ENCODE measurements around the gene RXRA.
"Not testable (repeated sequence)": the region's sequence is repeated elsewhere in the genome, so short reads cannot be mapped to it uniquely, and the experiment has no call there.

RXRA gene

GRCh38 chr9:134293031-134293521 is 33.2 kb upstream of the RXRA start:
- no peak for DNase-seq (ENCODE audit: low read depth, low spot score)
- no peak overlapping the region for H3K27ac ChIP-seq

GRCh38 chr9:134293611-134294152 is 32.6 kb upstream of the RXRA start:
- H3K27ac ChIP-seq: no peak overlapping the region

GRCh38 chr9:134294153-134295071 is 31.8 kb upstream of the RXRA start:
- H3K27ac ChIP-seq: no peak overlapping the region
- no peak for DNase-seq (ENCODE audit: low read depth, low spot score)

More at GRCh38 chr9:134293611-134294152, 32.6 kb upstream of the RXRA start:
- DNase-seq (ENCODE audit: low read depth, low spot score): no peak

GRCh38 chr9:134295101-134295745 is 31.0 kb upstream of the RXRA start:
- DNase-seq (ENCODE audit: low read depth, low spot score): no peak
- H3K27ac ChIP-seq: no peak overlapping the region

GRCh38 chr9:134295746-134296250 is 30.5 kb upstream of the RXRA start:
- H3K27ac ChIP-seq: no peak overlapping the region
- DNase-seq (ENCODE audit: low read depth, low spot score): no peak

GRCh38 chr9:134296301-134297082 is 29.8 kb upstream of the RXRA start:
- H3K27ac ChIP-seq: no peak overlapping the region
- DNase-seq (ENCODE audit: low read depth, low spot score): no peak

- H3K27ac ChIP-seq: no peak overlapping the region
- no peak for DNase-seq (ENCODE audit: low read depth, low spot score)
These were observed 29.2 kb upstream of the RXRA start for GRCh38 chr9:134297083-134297410.

GRCh38 chr9:134297576-134297975 is 28.7 kb upstream of the RXRA start:
- no peak for DNase-seq (ENCODE audit: low read depth, low spot score)
- no peak overlapping the region for H3K27ac ChIP-seq

- DNase-seq (ENCODE audit: low read depth, low spot score): no peak
These were observed 28.3 kb upstream of the RXRA start for GRCh38 chr9:134298000-134298399.

GRCh38 chr9:134299068-134299467 is 27.2 kb upstream of the RXRA start:
- no peak for DNase-seq (ENCODE audit: low read depth, low spot score)
- no peak overlapping the region for H3K27ac ChIP-seq

More at GRCh38 chr9:134298000-134298399, 28.3 kb upstream of the RXRA start:
- H3K27ac ChIP-seq: no peak overlapping the region

- H3K27ac ChIP-seq: no peak overlapping the region
- DNase-seq (ENCODE audit: low read depth, low spot score): no peak
These were observed 26.4 kb upstream of the RXRA start for GRCh38 chr9:134299883-134300282.

- no peak for DNase-seq (ENCODE audit: low read depth, low spot score)
These were observed 24.7 kb upstream of the RXRA start for GRCh38 chr9:134301387-134302129.

GRCh38 chr9:134302130-134302817 is 24.0 kb upstream of the RXRA start:
- DNase-seq (ENCODE audit: low read depth, low spot score): no peak
- H3K27ac ChIP-seq: no peak overlapping the region

More at GRCh38 chr9:134301387-134302129, 24.7 kb upstream of the RXRA start:
- H3K27ac ChIP-seq: no peak overlapping the region

GRCh38 chr9:134303601-134304000 is 22.7 kb upstream of the RXRA start:
- no peak for DNase-seq (ENCODE audit: low read depth, low spot score)

GRCh38 chr9:134304261-134304660 is 22.0 kb upstream of the RXRA start:
- no peak overlapping the region for H3K27ac ChIP-seq
- DNase-seq (ENCODE audit: low read depth, low spot score): no peak

More at GRCh38 chr9:134303601-134304000, 22.7 kb upstream of the RXRA start:
- no peak overlapping the region for H3K27ac ChIP-seq

- no peak overlapping the region for H3K27ac ChIP-seq
These were observed 21.6 kb upstream of the RXRA start for GRCh38 chr9:134304690-134305089.

GRCh38 chr9:134305533-134305932 is 20.7 kb upstream of the RXRA start:
- no peak for DNase-seq (ENCODE audit: low read depth, low spot score)
- no peak overlapping the region for H3K27ac ChIP-seq

More at GRCh38 chr9:134304690-134305089, 21.6 kb upstream of the RXRA start:
- no peak for DNase-seq (ENCODE audit: low read depth, low spot score)

- DNase-seq (ENCODE audit: low read depth, low spot score); H3K27ac ChIP-seq: not testable (repeated sequence)
These were observed 20.2 kb upstream of the RXRA start for GRCh38 chr9:134306042-134306441.

Measured in epithelial cell of prostate (primary cell).